Ascending aorta (tissue), 2 donors: ENCODE measurements around the gene NTSR1. TPM values are rescaled to one million over a fixed set of nuclear protein-coding genes. Genes with fewer than 3 reads are reported as not detected.

ENCODE experiments used
- DNase-seq, 2 donors: peaks; one replicate each; pipeline ENCODE4 v3.0.0-alpha.2; 2019; ENCODE audit warnings: low spot score in 2 of 2
- H3K27ac ChIP-seq, 2 donors: fragments of 200-600 bp; sonication (generic); one replicate each; pipeline ENCODE4 v1.5.1; 2016 to 2017; ENCODE audit warnings: mild to moderate bottlenecking in 1 of 2
- H3K27me3 ChIP-seq: fragments of 200-600 bp; sonication (generic); one replicate; pipeline ENCODE4 v1.5.1; 2017
- H3K36me3 ChIP-seq, 2 donors: fragments of 200-600 bp; sonication (generic); one replicate each; pipeline ENCODE4 v1.5.1; 2016
- H3K4me1 ChIP-seq, 2 donors: fragments of 200-600 bp; sonication (generic); one replicate each; pipeline ENCODE4 v1.5.1; 2016 to 2017; ENCODE audit warnings: mild to moderate bottlenecking in 1 of 2
- H3K4me3 ChIP-seq, 2 donors: fragments of 200-600 bp; sonication (generic); one replicate each; pipeline ENCODE4 v1.5.1; 2016 to 2017; ENCODE audit warnings: mild to moderate bottlenecking in 1 of 2
- H3K9me3 ChIP-seq, 2 donors: fragments of 200-600 bp; sonication (generic); one replicate each; pipeline ENCODE4 v1.5.1; 2016
- CTCF ChIP-seq, 3 experiments: fragments of 200-600 bp in 2 of 3; fragments of 450-650 bp in 1 of 3; sonication (generic) in 2 of 3; IDR thresholded peaks; one replicate each; pipeline ENCODE4 v1.5.1; 2016 to 2019; ENCODE audit warnings: antibody characterized with exemption in 3 of 3, mild to moderate bottlenecking in 1 of 3, moderate library complexity in 1 of 3
- intact Hi-C: fragments of 100-400 bp; cut with DNase I; formaldehyde crosslinking; loops from one replicate; pipeline ENCODE4 v1.15.1; 2023
- total RNA-seq: library from RNA; depleted of rRNA; stranded (reverse); fragments of >200 nt; gene quantifications from one replicate; pipeline ENCODE4 v1.1.0, GENCODE V29; 2016

The NTSR1 gene
- total RNA-seq, 1 donor from 2014 or later = not detected

- Histone ChIP-seq H3K27me3 (no peaks in the 10 kb centered on the region), H3K4me1 (peaks cover 0 to 3% of the 10 kb centered on the region in 2 donors), H3K27ac (no peak overlapping the region), H3K36me3 (no peaks in the 10 kb centered on the region), H3K9me3 (no peaks in the 10 kb centered on the region), H3K4me3 (no peak overlapping the region)
- intact Hi-C loops = no loop called here
- TF ChIP-seq CTCF (IDR thresholded peaks at IDR 0.05) = no peak
- no peak for DNase-seq
These were observed 69.4 kb downstream of the NTSR1 start for GRCh38 chr20:62778058-62778457.

- intact Hi-C loops = no loop called here
- Histone ChIP-seq H3K9me3 (no peaks in the 10 kb centered on the region), H3K4me3 (no peak overlapping the region), H3K4me1 (no peaks in the 10 kb centered on the region), H3K36me3 (no peaks in the 10 kb centered on the region), H3K27ac (no peak overlapping the region), H3K27me3 (no peaks in the 10 kb centered on the region)
- no peak for TF ChIP-seq CTCF (IDR thresholded peaks at IDR 0.05)
- DNase-seq = no peak
These were observed 70.2 kb downstream of the NTSR1 start for GRCh38 chr20:62778601-62779416.

- intact Hi-C loops = no loop called here
- no peak for TF ChIP-seq CTCF (IDR thresholded peaks at IDR 0.05)
- Histone ChIP-seq H3K36me3 (no peaks in the 10 kb centered on the region), H3K27ac (no peak overlapping the region), H3K27me3 (no peaks in the 10 kb centered on the region), H3K4me1 (no peaks in the 10 kb centered on the region), H3K9me3 (no peaks in the 10 kb centered on the region), H3K4me3 (no peak overlapping the region)
- no peak for DNase-seq
These were observed 70.7 kb downstream of the NTSR1 start for GRCh38 chr20:62779417-62779685.

- intact Hi-C loops = no loop called here
These were observed 71.6 kb downstream of the NTSR1 start for GRCh38 chr20:62780204-62780603.

GRCh38 chr20:62780696-62781095, 72.1 kb downstream of the NTSR1 start:
- no peak for TF ChIP-seq CTCF (IDR thresholded peaks at IDR 0.05)
- Histone ChIP-seq H3K27ac (no peak overlapping the region), H3K27me3 (no peaks in the 10 kb centered on the region), H3K9me3 (no peaks in the 10 kb centered on the region), H3K4me1 (no peaks in the 10 kb centered on the region), H3K36me3 (no peaks in the 10 kb centered on the region), H3K4me3 (no peak overlapping the region)
- DNase-seq = no peak
- intact Hi-C loops = no loop called here

More at GRCh38 chr20:62780204-62780603, 71.6 kb downstream of the NTSR1 start:
- Histone ChIP-seq H3K4me3 (no peak overlapping the region), H3K9me3 (no peaks in the 10 kb centered on the region), H3K27me3 (no peaks in the 10 kb centered on the region), H3K4me1 (no peaks in the 10 kb centered on the region), H3K27ac (no peak overlapping the region), H3K36me3 (no peaks in the 10 kb centered on the region)
- no peak for DNase-seq
- no peak for TF ChIP-seq CTCF (IDR thresholded peaks at IDR 0.05)
